Gastrocnemius medialis (tissue), 4 donors: ENCODE measurements around the gene CRHR1. TPM values are rescaled to one million over a fixed set of nuclear protein-coding genes. Genes with fewer than 3 reads are reported as not detected.

Experiments used
- ATAC-seq, 2 donors: fragments of 150-250 bp; one replicate each; pipeline ENCODE4 v1.9.1; 2016
- DNase-seq, 2 donors: peaks; one replicate each; pipeline ENCODE4 v3.0.0-alpha.2; 2019
- H3K27ac ChIP-seq, 4 donors: fragments of 200-600 bp; sonication (generic); 1 replicate in 1 of 4; 2 replicates in 3 of 4; pipeline ENCODE4 v1.5.1; 2016 to 2018; ENCODE audit warnings: mild to moderate bottlenecking in 2 of 4, moderate library complexity in 1 of 4
- H3K27me3 ChIP-seq, 3 donors: fragments of 200-600 bp; sonication (generic) in 2 of 3; 1 replicate in 1 of 3; 2 replicates in 2 of 3; pipeline versions ENCODE4 v1.5.1 to v1.6.0; 2016 to 2019; ENCODE audit warnings: mild to moderate bottlenecking in 1 of 3, moderate library complexity in 1 of 3
- H3K36me3 ChIP-seq, 2 donors: fragments of 200-600 bp; sonication (generic) in 1 of 2; one replicate each; pipeline ENCODE4 v1.5.1; 2017 to 2018
- H3K4me1 ChIP-seq, 2 donors: fragments of 200-600 bp; sonication (generic) in 1 of 2; one replicate each; pipeline ENCODE4 v1.5.1; 2016 to 2017; ENCODE audit warnings: mild to moderate bottlenecking in 2 of 2
- H3K4me3 ChIP-seq, 4 donors: fragments of 200-600 bp; sonication (generic) in 3 of 4; 1 replicate in 1 of 4; 2 replicates in 3 of 4; pipeline ENCODE4 v1.5.1; 2016 to 2019; ENCODE audit warnings: mild to moderate bottlenecking in 2 of 4
- H3K9me3 ChIP-seq, 3 donors: fragments of 200-600 bp; sonication (generic) in 2 of 3; 1 replicate in 1 of 3; 2 replicates in 2 of 3; pipeline ENCODE4 v1.5.1; 2016 to 2019
- POLR2A ChIP-seq, 2 donors: fragments of 450-650 bp; IDR thresholded peaks; one replicate each; pipeline ENCODE4 v1.6.1; 2017; ENCODE audit warnings: antibody characterized with exemption in 2 of 2, mild to moderate bottlenecking in 2 of 2, moderate library complexity in 2 of 2
- in situ Hi-C, 4 donors: fragments of 200-750 bp; cut with MboI; loops; one replicate each; pipeline versions ENCODE4 v1.15.0 to v1.8.0; 2017; ENCODE audit warnings: low sequenced_read_pairs in 4 of 4
- intact Hi-C: fragments of 100-400 bp; cut with DNase I; formaldehyde crosslinking; loops from one replicate; pipeline ENCODE4 v1.15.1; 2023; ENCODE audit warnings: low total_unique reads
- total RNA-seq, 4 donors: library from RNA; depleted of rRNA; stranded (reverse); fragments of >200 nt; gene quantifications; one replicate each; pipeline versions ENCODE4 v1.1.0 to v1.2.3, GENCODE V29; 2016
- TF ChIP-seq, protein P1 (sequence below), 5 experiments: fragments of 450-650 bp in 3 of 5; fragments of 200-600 bp in 2 of 5; sonication (generic) in 2 of 5; IDR thresholded peaks in 4 of 5; conservative IDR thresholded peaks in 1 of 5; 1 replicate in 4 of 5; 2 replicates in 1 of 5; pipeline ENCODE4 v1.5.1; 2016 to 2019; ENCODE audit warnings: antibody characterized with exemption in 5 of 5, mild to moderate bottlenecking in 3 of 5, moderate library complexity in 3 of 5

The CRHR1 gene
- total RNA-seq, 4 donors from 2014 or later: not detected

DNA sequence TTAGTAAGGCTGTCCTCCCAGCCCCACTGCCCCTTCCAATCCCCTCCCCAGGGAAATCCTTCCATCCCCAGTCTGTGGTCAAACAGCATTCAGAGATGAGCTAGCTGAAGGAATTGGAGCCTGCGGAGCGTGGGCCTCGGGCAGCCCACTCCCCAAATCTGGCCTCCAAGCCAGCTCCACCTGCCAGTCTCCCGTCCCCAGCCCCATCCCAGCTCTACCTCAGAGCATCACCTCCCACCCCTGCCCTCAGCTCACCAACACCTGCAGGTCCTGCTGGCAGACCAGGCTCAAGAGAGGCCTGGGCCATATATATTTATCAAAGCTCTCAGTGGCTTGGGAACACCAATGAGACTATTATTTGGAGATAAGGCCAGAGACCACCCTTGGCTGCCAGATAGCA is 55.3 kb downstream of the CRHR1 start:
- no peak for TF ChIP-seq POLR2A (IDR thresholded peaks at IDR 0.05)
- TF ChIP-seq, protein P1, sequence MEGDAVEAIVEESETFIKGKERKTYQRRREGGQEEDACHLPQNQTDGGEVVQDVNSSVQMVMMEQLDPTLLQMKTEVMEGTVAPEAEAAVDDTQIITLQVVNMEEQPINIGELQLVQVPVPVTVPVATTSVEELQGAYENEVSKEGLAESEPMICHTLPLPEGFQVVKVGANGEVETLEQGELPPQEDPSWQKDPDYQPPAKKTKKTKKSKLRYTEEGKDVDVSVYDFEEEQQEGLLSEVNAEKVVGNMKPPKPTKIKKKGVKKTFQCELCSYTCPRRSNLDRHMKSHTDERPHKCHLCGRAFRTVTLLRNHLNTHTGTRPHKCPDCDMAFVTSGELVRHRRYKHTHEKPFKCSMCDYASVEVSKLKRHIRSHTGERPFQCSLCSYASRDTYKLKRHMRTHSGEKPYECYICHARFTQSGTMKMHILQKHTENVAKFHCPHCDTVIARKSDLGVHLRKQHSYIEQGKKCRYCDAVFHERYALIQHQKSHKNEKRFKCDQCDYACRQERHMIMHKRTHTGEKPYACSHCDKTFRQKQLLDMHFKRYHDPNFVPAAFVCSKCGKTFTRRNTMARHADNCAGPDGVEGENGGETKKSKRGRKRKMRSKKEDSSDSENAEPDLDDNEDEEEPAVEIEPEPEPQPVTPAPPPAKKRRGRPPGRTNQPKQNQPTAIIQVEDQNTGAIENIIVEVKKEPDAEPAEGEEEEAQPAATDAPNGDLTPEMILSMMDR (IDR thresholded peaks at IDR 0.05 in 4 of 5, conservative IDR thresholded peaks at IDR 0.05 in 1 of 5): no peak
- in situ Hi-C loops: loop anchor here in 1 of 4 donors (25.0 kb wide), 1 partner anchor 627 kb away; the partner anchor contains the start of gene FMNL1

DNA sequence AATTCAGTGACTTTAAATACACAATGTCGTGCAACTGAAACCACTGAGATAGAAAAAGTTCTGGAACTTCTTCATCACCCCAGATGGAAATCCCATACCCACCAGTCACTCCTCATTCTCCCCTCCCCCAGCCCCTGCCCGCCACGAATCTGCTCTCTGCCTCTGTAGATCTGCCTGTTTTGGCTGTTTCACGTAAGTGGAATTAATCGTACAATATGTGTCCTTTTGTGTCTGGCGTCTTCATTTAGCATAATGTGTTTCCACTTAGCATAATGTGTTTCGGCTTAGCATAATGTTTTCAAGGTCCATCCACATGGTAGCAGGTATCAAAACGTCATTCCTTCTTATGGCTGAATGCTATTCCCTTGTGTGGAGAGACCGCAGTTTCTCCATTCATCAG is 57.1 kb downstream of the CRHR1 start:
- ATAC-seq (no peak), DNase-seq (no peak)
- Histone ChIP-seq H3K4me3 (no peak overlapping the region), H3K9me3 (no peaks in the 10 kb centered on the region), H3K36me3 (no peaks in the 10 kb centered on the region), H3K27ac (no peak overlapping the region), H3K4me1 (no peaks in the 10 kb centered on the region), H3K27me3 (no peaks in the 10 kb centered on the region)
- in situ Hi-C loops: loop anchor here in 1 of 4 donors (25.0 kb wide), 1 partner anchor 629 kb away; the partner anchor contains the start of gene FMNL1
- intact Hi-C loops: no loop called here
- no peak for TF ChIP-seq POLR2A (IDR thresholded peaks at IDR 0.05)
- TF ChIP-seq, protein P1 (IDR thresholded peaks at IDR 0.05 in 4 of 5, conservative IDR thresholded peaks at IDR 0.05 in 1 of 5): no peak

More for the DNA sequence above, 55.3 kb downstream of the CRHR1 start:
- no peak overlapping the region for H3K4me3 ChIP-seq
- H3K9me3 ChIP-seq: no peaks in the 10 kb centered on the region
- no peaks in the 10 kb centered on the region for H3K27me3 ChIP-seq
- no peak for DNase-seq
- H3K36me3 ChIP-seq: no peaks in the 10 kb centered on the region
- ATAC-seq: no peak
- intact Hi-C loops: loop anchor here (10.0 kb wide), 1 partner anchor 115 kb away; no protein-coding TSS in a partner anchor
- no peaks in the 10 kb centered on the region for H3K4me1 ChIP-seq
- no peak overlapping the region for H3K27ac ChIP-seq

DNA sequence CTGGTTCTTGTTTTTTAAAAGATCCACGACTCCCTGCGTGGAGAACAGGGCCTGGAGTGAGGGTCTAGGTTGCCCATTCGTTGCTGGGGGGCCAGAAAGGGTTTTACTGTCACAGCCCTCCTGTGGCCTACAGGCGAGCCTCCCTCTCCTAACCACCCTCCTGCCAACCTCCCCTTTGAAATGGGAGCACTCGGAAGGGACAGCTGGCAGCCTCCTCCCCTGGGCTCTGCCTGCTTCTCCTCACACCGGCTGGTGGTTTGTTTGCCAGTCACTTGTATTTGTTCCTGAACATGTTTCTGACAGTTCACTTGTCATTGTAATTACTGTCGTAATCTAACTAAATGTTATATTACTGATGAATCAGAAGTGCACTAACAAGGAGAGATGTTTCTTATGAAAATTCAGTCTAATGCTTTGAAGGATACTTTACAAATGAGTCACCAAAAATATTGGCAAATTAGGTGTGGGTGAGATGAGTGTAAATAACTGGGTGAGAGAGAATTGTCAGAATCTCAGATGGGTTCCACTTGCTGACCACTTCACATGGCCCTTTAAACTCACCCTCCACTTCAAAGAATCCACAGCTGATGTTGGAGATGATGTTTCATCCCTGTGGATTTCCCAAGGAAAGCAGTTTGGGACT is 57.9 kb downstream of the CRHR1 start:
- intact Hi-C loops: no loop called here
- Histone ChIP-seq H3K4me3 (no peak overlapping the region), H3K4me1 (no peaks in the 10 kb centered on the region), H3K36me3 (no peaks in the 10 kb centered on the region), H3K27ac (no peak overlapping the region), H3K9me3 (no peaks in the 10 kb centered on the region), H3K27me3 (no peaks in the 10 kb centered on the region)
- TF ChIP-seq POLR2A (IDR thresholded peaks at IDR 0.05): no peak
- TF ChIP-seq, protein P1 (IDR thresholded peaks at IDR 0.05 in 4 of 5, conservative IDR thresholded peaks at IDR 0.05 in 1 of 5): no peak
- DNase-seq (no peak), ATAC-seq (no peak)
- in situ Hi-C loops: loop anchor here in 1 of 4 donors (25.0 kb wide), 1 partner anchor 630 kb away; the partner anchor contains the start of gene FMNL1

DNA sequence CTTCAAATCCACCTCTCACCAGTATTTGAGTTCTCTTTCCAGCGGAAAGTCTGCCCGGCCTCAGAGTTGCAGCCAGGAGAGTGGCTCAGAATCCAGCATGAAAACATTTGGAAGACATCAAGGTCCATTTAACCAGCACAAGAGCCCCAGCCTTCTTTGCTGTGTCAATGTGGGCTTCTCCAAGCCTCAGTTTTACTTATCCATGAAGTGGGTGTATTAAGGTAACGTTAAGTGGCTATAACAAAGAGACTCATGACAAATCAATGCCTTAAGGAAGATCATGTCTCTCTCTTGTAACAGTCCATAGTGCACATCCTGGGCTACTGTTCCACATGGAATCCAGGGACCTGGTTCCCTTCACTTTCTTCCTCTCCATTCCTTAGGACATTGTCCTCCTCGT is 59.6 kb downstream of the CRHR1 start:
- H3K27me3 ChIP-seq: no peaks in the 10 kb centered on the region
- H3K36me3 ChIP-seq: no peaks in the 10 kb centered on the region
- ATAC-seq: no peak
- TF ChIP-seq, protein P1 (IDR thresholded peaks at IDR 0.05 in 4 of 5, conservative IDR thresholded peaks at IDR 0.05 in 1 of 5): no peak
- no peak for TF ChIP-seq POLR2A (IDR thresholded peaks at IDR 0.05)
- in situ Hi-C loops: loop anchor here in 1 of 4 donors (25.0 kb wide), 1 partner anchor 631 kb away; the partner anchor contains the start of gene FMNL1
- H3K9me3 ChIP-seq: no peaks in the 10 kb centered on the region
- peaks cover 0 to 3% of the 10 kb centered on the region in 2 donors for H3K4me1 ChIP-seq
- no peak overlapping the region for H3K4me3 ChIP-seq
- no peak for DNase-seq
- H3K27ac ChIP-seq: no peak overlapping the region
- intact Hi-C loops: no loop called here
